GM21737 (cell line): Measurements from ENCODE around the gene CDH26.
"Not testable (repeated sequence)": the region's sequence is repeated elsewhere in the genome, so short reads cannot be mapped to it uniquely, and the experiment has no call there.

Source experiments
- ATAC-seq: cut with Tn5 transposase; IDR thresholded peaks from one replicate; pipeline ENCODE4 v1.9.1; 2021; ENCODE audit warnings: mild to moderate bottlenecking, moderate library complexity; ENCODE audit not compliant: unreplicated experiment

The CDH26 gene

DNA sequence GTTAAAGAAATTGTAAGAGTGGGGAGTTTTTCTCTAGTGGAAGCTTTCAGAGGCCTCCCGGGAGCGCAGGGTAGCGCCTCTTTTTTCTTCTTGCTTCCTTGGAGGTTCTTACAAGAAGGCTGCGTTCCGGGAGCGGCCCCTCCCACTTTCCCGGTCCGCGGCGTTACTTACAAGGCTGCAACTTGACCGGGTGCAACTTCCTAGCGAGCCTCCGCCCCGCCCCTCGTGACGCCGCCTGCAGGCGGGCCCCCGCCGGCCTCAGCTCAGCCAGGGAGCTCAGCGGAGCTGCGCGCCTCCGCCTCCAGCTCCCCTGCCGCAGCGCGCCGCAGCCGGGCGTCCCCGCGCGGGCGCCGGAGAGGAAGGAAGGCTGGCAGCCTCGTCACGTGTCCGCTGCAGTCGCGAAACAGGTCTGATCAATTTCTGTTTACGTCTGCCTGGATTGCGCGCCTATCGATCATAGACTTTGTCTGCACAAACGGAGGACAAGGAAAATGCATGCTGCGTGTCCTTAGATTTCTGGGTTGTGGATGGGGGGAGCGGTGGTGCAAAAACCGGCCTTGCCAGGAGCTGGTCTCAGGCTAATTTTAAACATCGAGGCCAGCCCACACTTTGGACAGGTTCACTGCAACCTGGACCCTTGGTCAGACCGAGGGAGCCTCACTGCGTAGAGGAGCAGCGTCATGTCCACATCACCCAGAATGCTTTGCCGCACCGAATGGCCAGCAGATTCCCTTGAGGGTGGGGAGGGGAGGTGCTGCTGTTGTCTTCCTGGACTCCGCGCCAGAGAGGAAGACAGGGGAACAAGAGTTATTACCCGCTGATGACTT is 17.9 kb upstream of the CDH26 start, which contains the start of the genes FAM217B and PPP1R3D:
Gene FAM217B, plus strand, starts transcription at position 261 of the 827 bp plus-strand sequence. CDS start 3,555 bp downstream, outside the sequence.
Gene PPP1R3D, minus strand, starts transcription at position 177 of the 827 bp plus-strand sequence. CDS start 374 bp downstream, outside the sequence.
- peak; percentile 95 for ATAC-seq

DNA sequence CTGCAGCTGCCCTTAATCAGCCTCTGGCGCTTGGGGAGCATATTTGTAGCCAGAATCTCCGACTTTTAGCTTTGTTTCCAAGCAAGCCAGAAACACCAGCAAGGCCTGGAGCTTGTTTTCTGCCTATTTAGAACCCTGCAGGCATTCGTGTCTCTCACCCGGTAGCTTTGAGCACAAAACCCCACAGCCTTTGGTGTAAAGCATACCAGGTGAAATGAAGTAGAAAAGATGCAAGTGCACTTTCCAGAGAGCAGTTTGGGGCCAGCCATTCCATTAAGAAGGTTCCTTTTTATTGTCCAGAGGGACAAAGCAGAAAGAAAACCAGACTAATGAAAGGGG is 17.3 kb upstream of the CDH26 start:
- no peak for ATAC-seq

DNA sequence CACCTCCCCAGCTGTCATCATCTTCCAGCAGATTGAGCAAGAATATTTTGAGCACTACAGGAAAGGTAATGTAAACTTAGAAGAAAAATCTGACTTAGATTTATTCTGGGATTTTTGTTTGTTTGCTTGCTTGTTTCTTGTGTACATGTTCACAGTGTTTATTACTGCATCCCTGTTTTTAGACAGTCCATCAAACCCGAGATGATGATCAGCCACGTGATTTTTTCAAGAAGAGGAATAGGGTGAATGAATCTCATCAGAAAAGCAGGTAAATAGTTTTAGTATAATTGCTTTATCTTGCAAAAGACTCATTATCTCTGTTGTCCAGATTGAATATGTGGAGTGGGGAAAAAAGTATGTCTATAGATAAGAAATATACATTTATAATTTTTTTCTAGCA is 16.0 kb upstream of the CDH26 start:
- no peak for ATAC-seq

DNA sequence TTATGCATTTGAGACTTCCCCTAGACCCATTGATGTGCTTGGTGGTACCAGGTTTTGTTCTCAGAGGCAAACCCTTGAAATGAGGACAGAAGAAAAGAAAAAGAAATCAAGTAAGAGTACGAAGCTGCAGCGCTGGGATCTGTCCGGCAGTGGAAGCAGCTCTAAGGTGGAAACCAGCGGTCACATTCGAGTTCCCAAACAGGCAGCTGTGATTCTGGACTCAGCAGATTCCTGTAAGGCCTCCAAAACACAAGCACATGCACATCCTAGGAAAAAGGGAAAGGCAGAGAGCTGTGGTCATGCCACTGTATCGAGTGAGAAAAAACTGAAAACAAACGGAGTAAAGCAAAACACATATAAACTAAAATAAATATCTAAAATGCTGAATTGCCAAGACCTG is 13.5 kb upstream of the CDH26 start:
- no peak for ATAC-seq

- no peak for ATAC-seq
Measured at GRCh38 chr20:59945175-59945574, 13.0 kb upstream of the CDH26 start.

DNA sequence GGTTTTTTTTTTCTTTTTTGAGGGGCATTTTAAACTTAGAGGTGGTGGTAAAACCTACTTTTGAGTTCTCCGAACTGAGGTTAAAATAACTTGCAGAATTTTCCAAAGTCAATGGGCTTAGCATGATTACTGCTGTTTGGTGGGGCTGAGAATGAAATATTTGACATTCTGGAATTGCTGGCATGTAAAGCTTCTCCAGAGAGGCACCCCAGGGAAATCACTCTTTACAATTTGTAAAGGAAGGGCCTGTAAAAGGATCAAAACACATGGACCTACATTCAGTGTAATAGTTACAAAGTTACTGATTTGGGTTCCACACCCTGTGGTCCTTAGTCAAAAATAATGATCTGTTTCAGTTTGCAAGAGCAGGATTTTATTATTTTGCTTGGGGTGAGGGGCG is 12.5 kb upstream of the CDH26 start:
- no peak for ATAC-seq

GRCh38 chr20:59947376-59947775 is 10.8 kb upstream of the CDH26 start:
- no peak for ATAC-seq

DNA sequence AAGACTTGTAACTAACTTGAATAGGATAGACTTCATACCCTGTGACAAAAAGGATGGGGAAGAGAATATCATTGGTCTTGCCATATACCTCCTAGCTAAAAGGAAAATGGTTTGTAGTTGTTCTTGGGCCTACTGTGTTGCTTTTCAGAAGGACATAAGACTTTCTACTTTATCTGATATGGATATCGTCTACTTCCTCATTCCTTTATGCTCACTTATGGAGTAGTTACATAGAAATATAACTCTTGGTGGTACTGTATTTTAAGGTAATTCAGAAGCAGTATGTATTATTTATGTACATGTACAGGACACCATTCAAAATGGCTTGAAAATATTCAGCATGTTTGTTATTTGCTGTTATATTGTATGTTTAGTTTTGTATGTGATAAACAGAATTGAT is 10.0 kb upstream of the CDH26 start:
- ATAC-seq: no peak

GRCh38 chr20:59948828-59949720 is 9.1 kb upstream of the CDH26 start:
- ATAC-seq: no peak

DNA sequence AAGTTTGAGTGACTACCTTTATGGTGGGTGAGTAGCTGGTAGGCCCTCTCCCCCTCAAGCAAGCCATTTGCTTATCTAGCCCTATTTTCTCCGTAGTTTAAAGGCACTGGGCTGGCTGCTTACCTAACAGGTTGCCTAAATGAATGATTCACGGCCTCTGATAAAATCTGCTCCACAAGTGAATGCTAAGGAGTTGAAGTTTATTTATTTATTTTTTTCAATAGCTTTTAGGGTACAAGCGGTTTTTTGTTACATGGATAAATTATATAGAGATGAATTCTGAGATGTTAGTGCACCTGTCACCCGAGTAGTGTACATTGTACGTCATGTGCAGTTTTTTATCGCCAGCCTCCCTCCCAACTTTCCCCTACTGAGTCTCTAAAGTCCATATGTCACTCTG is 8.3 kb upstream of the CDH26 start:
- ATAC-seq: no peak

DNA sequence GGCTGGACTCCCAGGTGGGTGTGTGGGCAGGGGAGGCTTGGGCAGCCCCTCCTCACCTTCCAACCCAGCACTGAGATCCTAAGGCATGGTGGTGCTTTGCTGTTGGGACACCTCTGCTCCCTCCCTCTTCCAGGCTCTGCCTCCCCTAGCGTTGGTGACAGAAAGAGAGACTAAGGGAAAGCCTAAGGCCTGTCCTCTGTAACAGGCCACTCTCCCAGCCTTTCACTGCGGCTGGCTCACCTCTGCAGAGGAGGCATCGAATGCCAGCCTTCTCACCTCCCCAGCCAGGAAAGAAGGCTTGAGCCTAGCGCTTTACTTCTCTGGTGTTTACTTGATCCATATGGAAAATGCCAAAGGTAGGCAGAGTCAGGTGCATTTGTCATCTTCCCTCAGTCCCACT is 3.5 kb upstream of the CDH26 start:
- no peak for ATAC-seq

DNA sequence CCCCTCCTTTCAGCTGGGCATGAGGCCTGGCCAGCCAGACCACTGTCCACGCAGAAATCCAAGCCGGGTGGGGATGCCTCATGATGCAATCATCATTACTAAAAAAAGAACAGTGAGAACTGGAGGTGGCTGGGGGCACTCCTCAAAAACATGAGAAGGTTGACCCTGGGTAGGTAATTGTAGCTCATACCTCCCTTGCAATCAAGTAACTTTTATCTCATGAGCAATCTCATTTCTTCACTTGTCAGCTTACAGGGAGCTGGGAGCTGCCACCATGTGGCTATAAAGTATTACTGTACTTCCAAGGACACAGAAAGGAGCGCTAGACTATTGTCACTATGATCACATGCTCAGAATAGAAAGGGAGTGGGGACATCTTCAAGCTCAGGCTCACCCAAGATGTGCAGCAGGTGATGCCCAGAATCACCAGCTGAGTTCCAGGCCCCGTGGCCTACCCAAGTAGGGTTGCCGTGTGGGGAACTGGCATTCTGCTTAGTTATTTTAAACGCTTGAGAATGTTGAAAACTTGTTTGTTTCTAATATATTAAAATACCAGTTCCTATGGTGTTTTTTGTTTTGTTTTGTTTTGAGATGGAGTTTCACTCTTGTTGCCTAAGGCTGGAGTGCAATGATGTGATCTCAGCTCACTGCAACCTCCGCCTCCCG is 3.0 kb upstream of the CDH26 start:
- no peak for ATAC-seq

DNA sequence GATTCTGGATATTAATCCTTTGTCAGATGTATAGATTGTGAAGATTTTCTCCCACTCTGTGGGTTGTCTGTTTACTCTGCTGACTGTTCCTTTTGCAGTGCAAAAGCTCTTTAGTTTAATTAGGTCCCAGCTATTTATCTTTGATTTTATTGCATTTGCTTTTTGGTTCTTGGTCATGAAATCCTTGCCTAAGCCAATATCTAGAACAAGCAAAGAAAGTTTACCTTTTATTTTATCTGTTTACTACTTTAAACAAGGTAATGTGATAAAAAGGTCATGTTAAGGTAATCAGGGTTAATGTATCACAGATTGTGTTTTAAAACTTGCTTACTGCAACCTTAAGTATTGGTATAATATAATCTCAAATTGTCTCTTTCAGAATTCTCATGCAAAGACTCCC is 655 bp upstream of the CDH26 start:
- ATAC-seq: not testable (repeated sequence)

DNA sequence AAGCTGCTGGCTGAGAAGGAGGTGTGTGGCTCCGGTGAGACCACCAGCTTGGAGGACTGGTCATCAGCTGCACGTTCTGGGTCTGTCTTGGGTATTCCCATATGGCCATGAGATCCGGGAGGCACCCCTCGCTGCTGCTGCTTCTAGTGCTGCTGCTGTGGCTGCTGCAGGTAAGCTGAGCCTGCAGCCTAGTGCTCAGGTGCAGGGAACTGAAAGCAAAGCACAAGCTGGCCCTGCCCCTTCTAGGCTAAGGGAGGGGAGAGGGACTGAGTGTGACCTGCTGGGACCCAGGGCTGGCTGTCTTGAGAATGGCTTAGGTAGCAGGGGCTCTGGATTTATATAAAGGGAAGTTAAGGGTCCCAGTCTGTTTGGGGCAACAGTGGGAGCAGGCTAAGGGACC is 403 bp downstream of the CDH26 start:
- no peak for ATAC-seq

DNA sequence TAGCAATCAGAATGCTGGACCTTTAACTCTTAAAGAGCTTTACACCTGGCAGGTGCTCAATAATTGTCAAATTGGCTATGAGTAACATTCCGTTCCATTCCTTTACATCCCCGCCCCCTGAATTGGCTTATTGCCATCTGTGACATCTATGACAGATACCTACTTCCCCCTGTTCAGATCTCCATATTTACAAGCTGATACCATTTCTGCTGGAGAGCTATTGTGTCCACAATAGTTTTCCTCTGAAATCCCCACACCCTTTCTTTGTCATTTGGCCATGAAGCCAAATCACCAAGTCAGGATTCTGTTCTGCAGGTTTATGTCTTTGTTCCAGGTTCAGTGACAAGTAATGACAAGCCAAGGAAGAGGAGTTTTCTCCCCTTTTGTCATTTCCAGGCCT is 3.2 kb downstream of the CDH26 start:
- no peak for ATAC-seq

DNA sequence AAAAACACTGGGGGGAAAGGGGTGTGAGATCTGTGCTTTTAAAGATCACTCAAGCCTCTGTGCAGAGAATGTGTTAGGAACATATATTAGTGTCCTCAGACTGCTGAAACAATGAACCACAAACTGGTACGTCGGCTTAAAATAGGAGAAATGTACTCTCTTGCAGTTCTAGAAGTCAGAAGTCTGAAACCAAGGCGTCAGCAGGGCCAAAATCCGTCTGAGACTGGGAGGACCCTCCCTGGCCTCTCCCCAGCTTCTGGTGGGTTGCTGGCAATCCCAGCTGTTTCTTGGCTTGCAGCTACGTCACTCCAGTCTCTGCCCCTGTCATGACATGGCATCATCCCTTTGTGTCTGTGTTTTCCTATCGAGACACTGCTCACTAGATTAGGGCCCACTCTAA is 3.9 kb downstream of the CDH26 start:
- no peak for ATAC-seq

- no peak for ATAC-seq
Measured at GRCh38 chr20:59966428-59966827, 8.2 kb downstream of the CDH26 start.

GRCh38 chr20:59971428-59971827 is 13.2 kb downstream of the CDH26 start:
- ATAC-seq: no peak

DNA sequence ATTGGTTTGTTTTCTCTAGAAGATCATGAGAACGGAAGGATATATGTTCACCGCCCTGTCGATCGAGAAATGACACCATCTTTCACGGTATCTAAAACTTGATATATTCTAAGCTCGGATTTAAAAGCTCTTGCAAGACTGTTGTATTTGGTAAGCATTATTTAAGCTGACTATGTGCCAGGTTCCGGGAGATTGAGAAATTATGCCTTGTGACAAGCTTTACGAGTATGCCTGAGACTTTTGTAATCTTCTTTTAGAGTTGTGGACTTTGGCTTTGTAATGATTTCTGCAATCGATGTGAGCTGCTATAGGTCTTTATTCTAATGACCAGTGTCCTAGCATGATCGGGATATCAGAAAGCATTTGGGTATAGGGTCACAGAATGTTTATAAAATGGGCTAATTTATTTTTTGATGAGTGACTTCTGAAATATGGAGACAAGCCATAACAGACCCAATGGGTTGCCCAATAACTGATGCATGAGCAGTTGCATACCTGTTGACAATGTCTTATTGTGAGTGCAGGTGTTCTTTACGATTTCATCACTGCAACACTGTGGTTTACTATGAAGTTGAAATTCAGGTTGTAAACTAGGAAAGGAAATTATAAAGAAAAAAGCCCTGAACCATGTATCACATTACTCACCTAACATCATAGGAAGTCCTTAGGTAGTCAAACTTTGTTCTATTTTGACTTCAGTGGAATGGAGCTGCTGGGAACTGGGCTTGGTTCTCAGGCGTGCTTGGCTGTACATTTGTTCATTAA is 14.0 kb downstream of the CDH26 start:
- ATAC-seq: no peak

GRCh38 chr20:59976156-59976782 is 18.0 kb downstream of the CDH26 start:
- ATAC-seq: no peak
